ENCODE measurements around the gene C17orf75. TPM values are rescaled to one million over a fixed set of nuclear protein-coding genes. Genes with fewer than 3 reads are reported as not detected.

C17orf75 gene
- polyA plus RNA-seq, 1 donor: 22.4 TPM

GRCh38 chr17:32278815-32279214, 63.2 kb downstream of the C17orf75 start:
- no peaks in the 10 kb centered on the region for H3K36me3 ChIP-seq (ENCODE audit: control insufficient read depth, insufficient read depth, low read length)
- H3K27me3 ChIP-seq (ENCODE audit: control insufficient read depth, insufficient read depth, low read length): peaks cover 42% of the 10 kb centered on the region
- WGBS (ENCODE audit: insufficient coverage, low lambda C conversion rate): no CpG with 5 or more reads among the region's 2 CpGs
- no peak for DNase-seq
- H3K27ac ChIP-seq (ENCODE audit: low read length): no peak overlapping the region
- no peak overlapping the region for H3K4me3 ChIP-seq (ENCODE audit: low read length)
- no peaks in the 10 kb centered on the region for H3K4me1 ChIP-seq (ENCODE audit: control insufficient read depth, insufficient read depth, low read length)
- H3K9me3 ChIP-seq (ENCODE audit: control insufficient read depth, low read depth, low read length): no peaks in the 10 kb centered on the region

Other genes starting within 250 kb of the C17orf75 start
- 37.9 TPM for gene RHOT1, start 199.7 kb downstream of the C17orf75 start, polyA plus RNA-seq
- gene RHBDL3, start 76.3 kb downstream of the C17orf75 start, polyA plus RNA-seq: 0.88 TPM
- 194 TPM for gene ZNF207, start 8.0 kb upstream of the C17orf75 start, polyA plus RNA-seq
- 57.1 TPM for gene PSMD11, start 102.3 kb upstream of the C17orf75 start, polyA plus RNA-seq
- gene CDK5R1, start 144.8 kb upstream of the C17orf75 start, polyA plus RNA-seq: 3.6 TPM

Measured in large intestine (tissue), 3 donors.